Colon (tissue), 2 donors: ENCODE measurements around the gene PPFIA2.

Experiments
- FAIRE-seq: peaks from 2 replicates; lab custom pipeline; 2012; peaks lifted over from hg19 to GRCh38; lab: Jason Lieb, UNC
- donor health status: control.
- donor health status: control.

PPFIA2 gene

GRCh38 chr12:81759190-81760051, at the start of gene PPFIA2:
Gene PPFIA2, minus strand, starts transcription at chr12:81759350.
- no peak for FAIRE-seq

- no peak for FAIRE-seq
Observed at GRCh38 chr12:81800298-81801148, 41.4 kb upstream of the PPFIA2 start.

GRCh38 chr12:81798294-81798693, 39.1 kb upstream of the PPFIA2 start:
- FAIRE-seq = no peak

- FAIRE-seq = no peak
Observed at GRCh38 chr12:81797100-81797499, 38.0 kb upstream of the PPFIA2 start.

- FAIRE-seq = no peak
Observed at GRCh38 chr12:81792666-81793065, 33.5 kb upstream of the PPFIA2 start.

GRCh38 chr12:81779216-81779615, 20.1 kb upstream of the PPFIA2 start:
- FAIRE-seq = no peak

- no peak for FAIRE-seq
Observed at GRCh38 chr12:81778719-81779118, 19.6 kb upstream of the PPFIA2 start.

GRCh38 chr12:81758421-81759189, 545 bp downstream of the PPFIA2 start:
- no peak for FAIRE-seq

GRCh38 chr12:81757731-81758365, 1.3 kb downstream of the PPFIA2 start:
- FAIRE-seq = no peak

GRCh38 chr12:81729781-81730180, 29.4 kb downstream of the PPFIA2 start:
- FAIRE-seq = no peak

- FAIRE-seq = no peak
Observed at GRCh38 chr12:81727391-81727790, 31.8 kb downstream of the PPFIA2 start.

- no peak for FAIRE-seq
Observed at GRCh38 chr12:81726634-81727033, 32.5 kb downstream of the PPFIA2 start.

- no peak for FAIRE-seq
Observed at GRCh38 chr12:81723361-81723760, 35.8 kb downstream of the PPFIA2 start.

- no peak for FAIRE-seq
Observed at GRCh38 chr12:81722004-81722403, 37.1 kb downstream of the PPFIA2 start.

- no peak for FAIRE-seq
Observed at GRCh38 chr12:81718616-81719015, 40.5 kb downstream of the PPFIA2 start.

GRCh38 chr12:81712536-81712935, 46.6 kb downstream of the PPFIA2 start:
- FAIRE-seq = no peak

- FAIRE-seq = no peak
Observed at GRCh38 chr12:81705586-81705985, 53.6 kb downstream of the PPFIA2 start.

- FAIRE-seq = no peak
Observed at GRCh38 chr12:81699551-81699950, 59.6 kb downstream of the PPFIA2 start.

- no peak for FAIRE-seq
Observed at GRCh38 chr12:81692008-81692407, 67.1 kb downstream of the PPFIA2 start.

- no peak for FAIRE-seq
Observed at GRCh38 chr12:81683881-81684280, 75.3 kb downstream of the PPFIA2 start.

GRCh38 chr12:81679614-81680013, 79.5 kb downstream of the PPFIA2 start:
- FAIRE-seq = no peak

GRCh38 chr12:81670759-81671158, 88.4 kb downstream of the PPFIA2 start:
- FAIRE-seq = no peak
